GM18870 (cell line): Measurements from ENCODE around the gene PARP6.

Source experiments
- ATAC-seq: cut with Tn5 transposase; IDR thresholded peaks from one replicate; pipeline ENCODE4 v1.9.1; 2021; ENCODE audit warnings: moderate library complexity; ENCODE audit not compliant: unreplicated experiment

The PARP6 gene

GRCh38 chr15:72201391-72201921, 70.9 kb downstream of the PARP6 start:
- ATAC-seq = no peak

DNA sequence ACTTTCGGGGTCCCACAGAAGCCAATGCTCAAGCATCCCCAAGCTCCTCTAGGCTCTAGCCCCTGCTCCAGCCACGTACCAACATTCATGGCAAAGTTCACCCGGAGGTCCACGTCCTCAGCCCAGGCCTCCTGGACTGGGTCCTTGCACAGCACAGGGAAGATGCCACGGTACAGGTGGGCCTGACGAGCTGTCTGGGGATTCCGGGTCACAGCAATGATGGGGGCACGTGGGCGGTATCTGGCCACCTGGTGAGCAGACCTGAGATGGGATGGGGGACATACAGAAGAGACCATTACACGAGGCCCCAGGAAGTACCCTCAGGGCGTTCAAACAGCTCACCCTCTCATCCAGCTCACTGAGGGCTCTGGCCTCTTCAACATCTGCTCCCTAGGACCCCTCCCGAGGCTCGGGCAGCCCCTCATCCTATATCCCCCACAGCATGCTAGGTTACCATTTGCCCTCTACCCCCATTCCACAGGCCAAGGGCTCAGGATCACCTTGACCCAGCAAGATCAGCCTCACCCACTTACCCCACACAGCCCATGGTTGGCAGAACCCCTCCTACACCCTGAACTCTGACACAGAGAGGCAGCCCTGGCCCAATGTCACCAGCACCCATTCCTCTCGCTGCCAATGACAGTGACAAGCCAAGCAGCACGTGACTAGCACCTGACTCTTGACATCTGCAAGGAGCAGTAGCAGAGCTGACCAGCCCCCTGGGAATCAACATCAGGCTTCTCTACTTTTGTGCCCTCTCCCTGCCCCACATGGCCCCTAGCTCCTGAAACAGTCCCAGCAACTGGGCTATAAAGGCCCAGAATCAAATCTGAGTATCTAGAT, 71.7 kb downstream of the PARP6 start:
- ATAC-seq = no peak

DNA sequence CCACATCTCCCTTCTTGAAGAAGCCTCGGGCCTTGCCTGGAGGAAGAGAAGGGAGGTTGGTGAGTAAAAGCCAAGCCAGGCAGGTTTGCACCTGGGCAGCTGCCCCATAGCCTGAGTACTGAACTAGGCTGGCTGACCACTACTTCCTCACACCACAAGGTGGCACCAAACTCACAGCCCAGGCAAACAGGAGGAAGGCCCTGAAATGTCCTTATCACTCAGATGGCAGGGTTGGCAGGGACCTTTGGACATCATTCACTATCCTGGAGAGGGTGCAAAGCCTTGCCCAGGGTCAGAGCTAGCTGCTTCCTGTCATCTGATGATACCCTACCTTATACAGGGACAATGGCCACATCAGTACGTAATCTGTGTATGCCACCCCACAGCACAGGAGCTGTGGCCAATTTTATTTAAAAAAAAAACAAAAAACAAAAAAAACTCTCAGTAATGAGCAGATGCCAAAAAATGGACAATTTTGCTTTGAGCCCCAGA, 72.6 kb downstream of the PARP6 start:
- ATAC-seq = peak; percentile 37

GRCh38 chr15:72199205-72199515, 73.2 kb downstream of the PARP6 start:
- ATAC-seq = no peak

DNA sequence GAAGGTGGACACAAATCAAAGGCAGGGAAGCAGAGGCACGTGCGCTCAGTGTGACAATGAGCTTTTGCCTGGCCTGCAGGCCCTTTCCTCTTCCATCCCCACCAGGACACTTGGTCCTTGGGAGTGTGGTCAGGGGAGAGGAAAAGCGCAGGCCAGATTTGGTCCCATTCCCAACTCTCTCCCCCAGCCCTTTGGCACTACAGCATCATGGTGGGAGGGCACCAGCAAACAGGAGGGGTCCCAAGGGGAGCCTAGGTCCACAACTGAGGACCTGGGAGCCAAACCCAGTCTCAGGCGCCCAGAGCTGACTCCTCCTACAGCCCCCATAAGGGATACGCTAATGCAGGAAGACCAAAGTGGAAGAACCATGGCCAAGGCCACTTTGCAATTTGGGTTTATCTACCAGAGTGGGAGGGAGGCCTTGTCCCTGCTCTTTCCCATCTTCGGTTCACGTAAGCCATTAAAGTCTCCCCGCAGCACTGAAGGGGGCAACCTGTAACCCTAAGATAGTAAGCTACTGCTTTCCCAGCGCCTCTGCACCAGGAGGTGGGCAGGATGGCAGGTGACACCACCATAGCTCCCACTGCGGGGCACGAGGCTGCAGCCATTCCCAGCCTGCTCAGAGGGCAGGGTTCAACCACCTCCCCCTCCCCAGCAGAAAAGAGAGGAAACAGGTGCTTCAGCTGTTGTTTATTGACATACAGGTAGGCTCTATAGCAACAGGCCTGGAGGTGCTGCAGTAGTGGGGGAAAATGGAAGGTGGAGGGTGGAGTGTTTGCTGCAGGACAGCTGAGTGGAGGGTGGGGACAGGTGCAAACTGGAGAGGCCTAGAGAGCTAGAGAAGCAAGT, 73.8 kb downstream of the PARP6 start:
- ATAC-seq = no peak

GRCh38 chr15:72197460-72198355, 74.6 kb downstream of the PARP6 start, which contains the start of gene GRAMD2A:
TSS of gene GRAMD2A (minus strand) at chr15:72197787.
- no peak for ATAC-seq

DNA sequence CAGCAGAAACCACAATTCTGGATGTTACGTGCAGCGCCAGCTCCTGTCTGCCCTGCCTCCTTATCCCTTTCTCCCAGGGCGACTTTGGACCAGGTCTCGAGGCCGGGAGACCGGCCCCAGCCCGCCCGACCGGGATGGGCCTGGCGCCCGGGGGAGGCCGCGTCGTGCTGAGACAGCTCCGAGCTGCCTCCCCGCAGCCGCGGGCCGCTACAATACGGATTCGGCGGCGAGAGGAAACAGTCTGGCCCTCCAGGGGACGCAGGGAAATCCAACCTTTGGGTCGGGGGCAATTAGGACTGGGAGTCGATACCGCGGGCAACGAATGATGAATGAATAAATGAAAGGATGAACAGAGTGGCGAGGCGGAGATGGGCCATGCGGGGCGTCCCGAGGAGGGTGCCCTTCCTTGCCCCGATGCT, 75.3 kb downstream of the PARP6 start:
- no peak for ATAC-seq

GRCh38 chr15:72196409-72197040, 75.8 kb downstream of the PARP6 start:
- no peak for ATAC-seq

GRCh38 chr15:72195101-72195511, 77.2 kb downstream of the PARP6 start:
- ATAC-seq = no peak

DNA sequence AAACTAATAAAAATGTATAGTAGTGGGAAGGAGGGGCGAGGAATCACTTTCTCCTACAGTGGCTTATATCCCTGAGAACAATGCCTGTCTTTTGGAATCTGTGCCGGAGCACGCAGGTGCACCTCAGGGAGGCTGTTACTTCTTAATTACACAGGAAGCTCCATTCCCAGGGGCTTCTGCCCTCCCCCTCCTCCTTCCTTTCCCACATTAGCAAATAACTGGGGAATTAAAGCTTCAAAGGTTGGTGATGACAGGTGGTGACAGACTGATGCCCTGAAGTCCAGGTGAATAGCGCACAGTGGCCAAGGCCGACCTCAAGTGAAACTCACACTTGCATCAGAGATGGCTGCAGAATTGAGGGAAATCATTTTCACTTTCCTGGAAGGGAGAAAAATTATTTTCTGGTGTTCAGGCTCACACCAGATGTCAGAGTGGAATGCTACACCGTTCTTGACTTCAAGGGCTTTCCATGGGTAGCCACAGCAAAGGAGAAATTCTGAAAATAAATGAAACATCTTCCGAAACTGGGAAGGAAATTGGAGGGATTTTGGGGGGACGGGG, 78.4 kb downstream of the PARP6 start:
- no peak for ATAC-seq

DNA sequence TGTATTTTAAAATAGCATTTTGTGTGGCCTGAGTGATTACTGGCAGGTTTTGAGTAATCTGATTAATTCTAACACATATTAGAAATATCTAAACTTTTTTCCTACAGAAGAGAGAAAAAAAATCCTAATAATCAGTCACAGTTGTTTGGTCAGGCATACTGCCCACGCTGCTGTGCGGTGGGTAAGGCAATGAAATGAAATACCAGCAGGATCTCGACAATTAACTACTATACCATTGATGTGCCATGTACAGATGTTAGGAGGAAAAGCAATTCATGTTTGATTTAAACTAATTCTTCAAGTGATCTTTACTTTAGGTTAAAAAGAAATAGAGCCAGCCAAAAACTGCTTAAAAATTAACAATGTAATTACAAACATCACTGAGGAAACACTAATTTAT, 79.9 kb downstream of the PARP6 start:
- ATAC-seq = no peak
